ENCODE results near the gene FBXO31.

FBXO31 gene

GRCh38 chr16:87361916-87362619, 21.5 kb downstream of the FBXO31 start:
- no peak for DNase-seq

GRCh38 chr16:87360862-87361610, 22.5 kb downstream of the FBXO31 start:
- DNase-seq, result no peak

GRCh38 chr16:87359121-87359520, 24.5 kb downstream of the FBXO31 start:
- DNase-seq, result no peak

GRCh38 chr16:87358696-87359095, 24.9 kb downstream of the FBXO31 start:
- no peak for DNase-seq

GRCh38 chr16:87358250-87358649, 25.3 kb downstream of the FBXO31 start:
- DNase-seq, result no peak

- no peak for DNase-seq
These were observed 27.1 kb downstream of the FBXO31 start for GRCh38 chr16:87356491-87356853.

- no peak for DNase-seq
These were observed 30.0 kb downstream of the FBXO31 start for GRCh38 chr16:87353613-87354012.

GRCh38 chr16:87352818-87353217, 30.8 kb downstream of the FBXO31 start:
- no peak for DNase-seq

GRCh38 chr16:87351320-87351698, 32.3 kb downstream of the FBXO31 start:
- DNase-seq, result no peak

- no peak for DNase-seq
These were observed 32.8 kb downstream of the FBXO31 start for GRCh38 chr16:87350681-87351319.

GRCh38 chr16:87350031-87350430, 33.5 kb downstream of the FBXO31 start:
- no peak for DNase-seq

- DNase-seq, result no peak
These were observed 34.9 kb downstream of the FBXO31 start for GRCh38 chr16:87348616-87349157.

- DNase-seq, result no peak
These were observed 35.5 kb downstream of the FBXO31 start for GRCh38 chr16:87347932-87348615.

GRCh38 chr16:87346517-87347060, 37.0 kb downstream of the FBXO31 start:
- DNase-seq, result no peak

GRCh38 chr16:87345726-87346424, 37.7 kb downstream of the FBXO31 start:
- no peak for DNase-seq

GRCh38 chr16:87344931-87345631, 38.5 kb downstream of the FBXO31 start:
- DNase-seq, result peak; percentile 58

GRCh38 chr16:87344165-87344930, 39.2 kb downstream of the FBXO31 start:
- no peak for DNase-seq

GRCh38 chr16:87343753-87344050, 39.9 kb downstream of the FBXO31 start:
- no peak for DNase-seq

GRCh38 chr16:87342978-87343752, 40.4 kb downstream of the FBXO31 start:
- DNase-seq, result no peak

GRCh38 chr16:87342504-87342903, 41.1 kb downstream of the FBXO31 start:
- DNase-seq, result no peak
